Activated CD4-positive, alpha-beta T cell treated with anti-CD3 and anti-CD28 coated beads for 4 hours (primary cell): ENCODE measurements around the gene BBS9.

Experiments
- DNase-seq, 2 donors: peaks; one replicate each; pipeline ENCODE4 v3.0.0-alpha.2; 2020

BBS9 gene

DNA sequence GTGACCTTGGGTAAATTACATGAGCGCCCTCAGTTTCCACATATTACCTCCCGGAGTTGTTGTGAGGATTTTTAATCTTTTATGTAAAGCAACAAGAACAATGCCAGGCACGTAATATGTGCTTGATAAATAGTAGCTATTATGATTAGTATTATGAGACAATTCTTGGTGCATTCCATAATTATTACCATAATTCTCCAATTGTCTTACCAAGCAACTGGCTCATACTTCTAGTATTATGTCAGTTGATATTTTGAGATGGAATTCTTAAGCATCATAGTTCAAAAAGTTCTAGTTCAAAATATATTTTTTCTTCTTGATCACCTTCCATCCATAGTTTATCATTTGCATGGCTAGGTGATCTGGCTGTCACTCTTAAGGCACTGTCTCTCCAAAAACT is 259.0 kb downstream of the BBS9 start:
- DNase-seq, result no peak

DNA sequence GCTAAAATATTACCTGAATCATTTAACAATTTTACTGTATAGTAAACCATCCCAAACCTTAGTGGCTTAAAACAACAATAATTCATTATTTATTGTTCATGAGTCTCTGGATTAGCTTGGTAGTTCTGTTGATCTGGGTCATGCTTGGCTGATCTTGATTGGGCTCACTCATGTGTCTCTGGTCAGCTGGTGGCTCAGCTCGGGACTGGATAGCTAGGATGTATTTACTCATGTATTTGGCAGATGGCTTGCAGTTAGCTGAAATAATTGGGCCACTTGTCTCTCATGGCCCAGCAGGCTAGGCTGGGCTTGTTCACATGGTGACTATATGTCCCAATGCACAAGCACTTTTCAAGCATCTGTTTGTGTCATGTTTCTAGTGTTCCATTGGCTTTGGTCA is 262.8 kb downstream of the BBS9 start:
- no peak for DNase-seq

DNA sequence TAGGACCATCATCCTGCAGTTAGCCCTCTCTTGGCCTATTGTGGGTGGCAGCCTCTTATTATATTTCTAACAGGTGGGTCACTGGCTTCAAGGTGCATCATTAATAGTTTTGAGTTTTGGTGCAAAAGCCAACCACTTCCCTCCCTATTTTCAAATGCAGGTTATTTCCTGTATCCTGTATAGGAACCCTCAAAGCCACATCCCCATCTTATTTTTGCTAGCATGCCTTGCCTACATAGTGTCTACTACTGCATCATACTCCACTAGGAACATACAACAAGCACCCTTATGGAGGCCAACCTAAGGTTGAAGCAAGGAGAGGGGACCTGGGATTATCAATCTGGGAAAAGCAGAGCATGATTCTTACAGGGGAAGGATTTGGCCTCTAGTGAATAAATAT is 264.4 kb downstream of the BBS9 start:
- DNase-seq, result no peak

DNA sequence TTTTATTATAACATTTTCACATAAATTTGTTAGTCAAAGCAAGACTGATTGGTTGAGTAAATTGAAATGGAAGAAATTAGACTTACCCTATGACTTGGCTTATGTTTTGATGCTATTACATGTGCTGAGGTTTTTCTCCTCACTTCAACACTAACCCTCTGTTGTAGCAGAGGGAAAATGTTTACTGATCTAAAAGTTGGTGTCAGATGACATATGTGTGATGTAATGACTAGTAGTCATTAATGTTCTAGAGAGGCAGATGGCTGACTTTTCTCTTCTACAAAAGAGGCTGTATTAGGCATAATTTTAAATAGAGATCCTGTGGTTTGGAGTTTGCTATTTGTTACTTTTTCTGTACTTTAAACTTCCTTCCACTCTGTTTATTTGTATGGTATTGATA is 266.0 kb downstream of the BBS9 start:
- no peak for DNase-seq

DNA sequence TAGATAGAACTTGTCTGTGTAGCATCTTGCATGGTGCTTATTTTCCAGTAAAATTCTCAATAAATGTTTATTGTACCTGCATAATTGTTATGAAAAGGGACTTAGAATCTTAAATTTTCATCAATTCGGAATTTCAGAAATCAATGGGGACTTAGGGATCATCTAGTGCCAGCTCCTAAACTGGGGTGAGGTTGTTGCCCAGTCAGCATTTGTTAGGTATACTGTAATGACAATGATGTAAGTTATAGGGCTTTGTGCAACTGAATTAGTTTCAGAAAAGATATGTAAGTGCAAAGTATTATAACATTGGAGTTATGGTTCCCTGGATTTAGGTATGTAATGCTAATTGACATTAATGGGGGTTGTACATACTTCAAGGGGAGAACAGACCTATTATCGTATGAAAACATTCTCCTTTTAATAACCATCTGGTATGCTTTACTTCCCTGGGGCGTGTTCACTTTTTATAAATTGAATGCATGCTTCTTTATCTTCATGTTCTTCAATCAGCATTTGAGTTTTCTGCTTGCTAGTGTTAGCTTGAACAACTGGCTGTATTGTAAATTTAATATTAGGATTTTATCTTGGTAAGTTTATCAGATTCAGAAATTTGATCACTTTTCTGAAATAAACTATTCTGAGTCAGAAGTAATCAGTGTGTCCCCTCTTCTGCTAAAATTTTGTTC is 270.3 kb downstream of the BBS9 start:
- DNase-seq, result no peak

DNA sequence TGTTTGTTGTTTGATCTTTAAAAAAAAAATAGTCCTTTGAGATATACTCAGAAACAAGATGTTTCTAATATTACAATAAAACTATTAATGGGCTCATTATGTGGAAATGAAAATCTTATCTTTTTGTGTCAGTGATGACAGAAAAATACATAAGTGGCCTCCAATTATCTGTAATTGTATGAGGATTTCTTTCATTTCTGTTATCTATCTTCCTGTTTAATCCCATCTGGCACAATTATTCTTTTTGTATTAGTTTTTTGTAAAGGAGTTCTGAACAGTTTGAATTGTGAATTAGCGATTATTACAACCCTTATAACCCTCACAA is 270.8 kb downstream of the BBS9 start:
- DNase-seq, result no peak

DNA sequence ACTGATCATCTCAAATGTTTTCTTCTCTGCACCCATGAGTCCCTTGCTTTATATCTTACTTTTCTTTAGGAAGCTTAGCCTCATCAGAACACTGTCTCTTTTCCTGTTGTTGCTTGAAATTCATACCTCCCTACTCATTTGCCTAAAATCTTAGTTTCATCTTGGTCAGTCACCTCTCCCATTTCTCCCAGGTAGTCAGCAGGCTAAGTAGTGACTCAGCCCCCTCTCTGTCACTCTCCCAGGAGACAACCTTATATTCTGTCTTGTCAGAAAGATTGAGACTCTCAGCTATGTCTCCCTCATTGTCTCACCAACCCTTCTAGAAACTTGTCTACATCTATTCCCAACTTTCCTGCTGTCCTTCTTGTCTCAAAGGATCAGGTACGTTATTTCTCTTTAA is 280.9 kb downstream of the BBS9 start:
- DNase-seq, result no peak

DNA sequence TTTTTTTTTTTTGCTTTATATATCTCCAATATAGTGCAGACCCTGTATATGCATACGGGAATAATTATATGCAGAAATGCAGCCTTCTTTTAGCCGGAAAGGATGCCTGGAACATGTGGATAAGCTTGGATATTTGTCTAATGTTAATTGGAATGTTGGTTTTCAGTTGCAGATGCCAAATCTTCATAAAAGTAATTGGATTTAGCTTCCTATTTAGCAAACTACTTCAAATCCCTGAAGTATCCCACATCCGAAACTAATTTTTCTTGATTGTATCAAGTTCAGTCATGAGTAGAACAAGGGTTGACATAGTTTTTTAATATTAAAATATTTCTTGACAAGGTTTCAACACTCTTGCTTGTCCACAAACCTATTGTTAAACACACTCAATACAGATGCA is 281.7 kb downstream of the BBS9 start:
- DNase-seq, result no peak

DNA sequence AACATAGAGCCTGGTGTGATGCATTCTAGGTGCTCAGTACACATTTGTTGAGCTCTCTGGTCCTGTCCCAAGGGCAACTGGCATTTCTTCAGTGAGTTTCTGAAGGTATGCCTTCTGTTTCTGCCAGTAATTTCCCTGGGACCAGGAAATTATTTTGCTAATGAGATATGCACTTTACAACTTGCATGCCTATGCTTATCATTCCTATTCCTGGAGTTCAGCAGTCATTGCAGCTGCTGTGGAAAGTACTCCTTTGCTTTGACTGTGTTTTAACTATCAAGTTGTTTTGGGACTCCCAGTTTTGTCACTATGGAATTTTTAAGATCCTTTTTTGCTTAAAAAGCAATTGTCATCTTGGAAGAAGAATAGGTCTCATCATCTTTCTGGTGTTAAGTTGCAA is 283.0 kb downstream of the BBS9 start:
- DNase-seq, result no peak

DNA sequence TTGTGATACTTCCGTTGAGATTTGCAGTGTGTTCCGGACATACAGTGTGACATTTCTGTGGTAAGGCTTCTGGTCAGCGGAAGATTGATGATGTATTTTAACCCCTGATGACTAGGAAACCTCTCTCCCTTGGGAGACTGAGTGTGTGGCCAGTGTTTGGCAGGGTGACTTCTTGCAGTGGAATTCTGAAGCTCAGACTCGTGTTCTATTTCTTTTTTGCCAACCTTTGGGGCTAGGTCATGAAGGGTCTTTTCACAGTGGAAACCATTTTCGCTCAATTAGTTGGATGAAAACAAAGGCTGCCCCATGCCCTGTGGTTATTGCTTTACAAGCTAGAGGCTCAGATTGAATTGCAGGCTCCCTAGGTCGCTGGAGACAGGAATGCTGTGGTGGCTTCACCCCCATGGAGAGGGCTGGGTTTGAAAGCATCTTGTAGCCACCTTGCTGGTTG is 288.9 kb downstream of the BBS9 start:
- DNase-seq, result no peak

DNA sequence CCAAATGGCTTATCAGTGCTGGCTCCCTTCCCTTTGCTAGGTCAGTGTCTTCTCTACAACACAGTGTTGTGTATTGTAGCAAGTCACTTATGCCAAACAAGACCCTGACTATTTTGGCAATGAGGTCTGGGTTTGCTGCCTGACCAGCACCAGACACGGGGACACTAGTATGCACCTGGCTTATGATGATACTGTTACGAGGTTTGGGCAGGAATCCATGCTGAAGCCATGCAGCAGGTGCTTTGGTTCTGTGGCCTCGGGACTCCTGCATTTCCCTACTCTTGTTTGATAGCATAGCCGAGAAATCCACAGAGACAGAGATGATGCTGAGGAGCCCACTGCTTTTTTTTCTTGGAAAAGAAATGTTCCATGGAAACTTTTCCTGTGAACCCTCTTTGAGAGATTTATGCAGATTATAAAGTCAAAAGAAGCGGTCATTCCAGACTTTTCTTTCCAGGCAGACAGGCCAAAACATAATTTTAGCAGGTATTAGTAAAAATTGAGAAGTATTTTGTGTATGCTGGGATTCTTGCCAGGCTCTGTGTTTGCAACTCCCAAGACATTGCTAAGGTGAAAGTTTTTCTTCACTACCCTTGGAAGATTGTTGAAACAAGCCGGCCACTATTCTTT is 291.1 kb downstream of the BBS9 start:
- DNase-seq, result no peak

DNA sequence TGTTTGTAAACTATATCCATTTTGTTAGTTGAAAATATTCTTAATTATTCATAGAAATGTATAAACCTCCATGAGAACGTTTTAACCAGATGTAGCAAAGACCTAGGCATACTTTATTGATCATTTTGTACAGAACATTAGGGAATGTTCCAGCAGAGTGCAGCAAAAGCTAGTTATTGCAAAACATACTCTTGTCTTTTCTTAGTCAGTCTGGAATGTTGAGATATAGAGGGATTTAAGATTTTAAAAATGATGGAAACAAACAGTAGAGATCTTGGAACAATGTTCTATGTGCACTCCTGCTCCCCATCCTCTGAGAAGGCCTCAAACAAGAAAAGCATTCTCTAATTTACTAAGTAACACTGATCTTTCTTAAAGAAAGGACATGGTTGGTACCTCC is 292.1 kb downstream of the BBS9 start:
- no peak for DNase-seq

DNA sequence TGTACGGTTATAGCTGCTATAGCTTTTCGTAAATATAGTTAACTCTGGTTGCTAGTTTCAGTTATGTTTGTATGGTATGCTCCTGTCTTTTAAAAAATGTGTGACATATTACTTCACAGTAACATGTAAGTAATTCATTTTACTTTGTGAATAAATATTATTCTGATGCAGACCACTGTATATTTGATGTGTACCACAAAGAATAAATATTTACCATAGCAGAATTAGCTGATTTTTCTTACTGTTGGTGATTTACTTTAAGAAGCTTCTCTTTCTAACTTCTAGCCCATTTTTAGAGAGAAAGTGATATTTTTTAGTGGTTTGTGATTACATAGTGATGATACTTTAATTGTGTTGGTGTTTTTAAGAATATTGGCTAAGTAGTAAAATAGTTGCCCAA is 292.8 kb downstream of the BBS9 start:
- no peak for DNase-seq

DNA sequence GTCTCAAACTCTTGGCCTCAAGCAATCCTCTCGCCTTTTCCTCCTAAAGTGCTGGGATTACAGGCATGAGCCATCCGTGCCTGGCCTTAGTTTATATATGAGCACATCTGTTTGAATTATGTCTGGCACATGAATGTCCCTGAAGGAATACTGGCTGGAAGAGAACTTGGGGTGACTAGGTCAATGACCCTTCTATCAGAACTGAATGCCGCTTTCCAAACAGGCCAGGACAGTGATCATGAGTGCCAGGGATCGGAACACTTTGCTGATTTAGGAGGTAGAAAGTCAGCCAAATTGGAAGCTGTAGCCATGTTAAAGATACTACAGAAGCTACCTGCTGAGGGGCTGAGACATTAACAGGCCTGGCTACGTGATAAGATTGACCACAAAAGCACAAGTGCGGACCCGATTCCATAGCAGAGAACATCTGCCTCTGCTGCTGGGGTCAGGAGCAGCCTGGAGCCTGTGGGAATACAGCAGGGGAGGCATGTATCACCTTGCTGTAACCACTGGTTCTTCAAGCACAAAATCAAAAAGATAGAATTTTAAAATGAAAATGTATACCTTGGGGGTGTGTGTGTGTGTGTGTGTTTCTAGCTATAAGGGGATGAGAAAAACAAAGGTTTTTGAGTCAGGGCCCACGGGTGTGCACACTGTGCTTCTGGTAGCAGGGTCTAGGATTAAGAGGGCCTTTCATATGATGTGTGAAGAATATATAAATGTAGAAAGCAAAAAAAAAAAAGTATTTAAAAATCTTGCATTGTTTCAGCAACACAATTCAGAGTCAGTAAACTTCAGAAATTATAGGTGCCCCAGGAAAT is 293.7 kb downstream of the BBS9 start:
- DNase-seq, result no peak

DNA sequence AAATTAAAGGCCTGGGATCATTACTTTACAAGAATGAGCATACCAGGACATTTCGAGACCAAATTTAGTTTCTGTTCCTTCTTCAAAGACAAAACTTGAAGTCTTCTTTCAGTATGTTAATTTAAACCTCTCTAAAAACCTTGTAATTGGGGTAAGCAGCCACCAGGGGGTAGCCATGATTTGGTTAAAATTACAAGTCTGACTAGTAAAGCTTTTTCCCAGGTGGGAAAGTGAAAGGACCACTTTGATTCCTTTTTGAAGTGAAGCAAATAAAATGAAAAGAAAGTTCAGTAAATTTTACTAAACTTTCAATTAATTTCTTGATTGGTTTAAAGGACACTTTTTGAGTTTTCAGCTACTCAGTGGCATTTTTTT is 294.3 kb downstream of the BBS9 start:
- DNase-seq, result peak in 1 of 2 donors; percentile 1

DNA sequence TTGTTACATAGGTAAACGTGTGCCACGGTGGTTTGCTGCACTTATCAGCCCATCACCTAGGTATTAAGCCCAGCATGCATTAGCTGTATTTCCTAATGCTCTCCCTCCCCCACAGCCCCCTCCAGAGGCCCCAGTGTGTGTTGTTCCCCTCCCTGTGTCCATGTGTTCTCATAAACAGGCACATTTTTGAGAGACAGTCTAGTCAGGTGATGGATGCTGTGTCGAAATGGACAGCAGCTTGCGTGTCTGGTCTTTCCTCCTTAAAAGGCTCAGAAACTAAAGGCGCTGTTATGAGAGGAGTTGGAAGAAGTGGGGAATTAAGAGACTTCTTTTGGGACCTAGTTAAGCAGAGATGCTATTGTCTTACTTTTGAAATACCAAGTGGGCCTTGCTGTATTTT is 296.0 kb downstream of the BBS9 start:
- no peak for DNase-seq

DNA sequence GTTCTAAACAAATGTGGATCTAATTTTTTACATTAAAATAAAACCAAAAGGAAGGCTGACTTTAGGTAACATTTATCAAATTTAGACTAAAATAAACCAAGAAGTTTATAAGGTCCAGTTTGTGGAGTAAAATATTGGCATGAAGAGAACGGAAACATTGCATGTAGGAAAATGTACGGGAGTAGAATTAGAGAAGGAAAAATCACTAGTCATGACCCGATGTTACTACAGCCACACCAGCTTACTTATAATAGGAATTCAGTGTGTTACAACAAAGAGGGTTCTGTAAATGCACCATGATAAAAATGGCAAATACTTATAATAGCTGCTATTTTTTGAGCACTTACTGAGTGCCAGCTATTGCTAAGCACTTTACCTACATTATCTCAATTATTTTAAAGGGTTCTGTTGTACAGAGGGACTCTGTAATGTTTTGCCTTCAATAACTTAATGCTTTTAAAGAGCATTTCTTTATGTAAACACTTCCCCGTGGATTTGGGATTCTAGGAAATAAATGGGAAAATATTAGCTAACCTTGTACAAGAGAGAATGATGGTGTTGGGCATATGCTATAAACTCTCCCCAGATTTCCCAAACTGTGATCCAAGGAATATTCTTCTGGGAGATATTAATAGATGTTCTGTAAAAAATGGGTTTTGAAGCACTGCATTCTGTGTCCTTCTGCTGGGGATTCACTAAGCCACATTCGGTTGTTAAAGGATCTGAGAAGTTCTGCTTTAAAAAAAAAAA is 296.7 kb downstream of the BBS9 start:
- no peak for DNase-seq

DNA sequence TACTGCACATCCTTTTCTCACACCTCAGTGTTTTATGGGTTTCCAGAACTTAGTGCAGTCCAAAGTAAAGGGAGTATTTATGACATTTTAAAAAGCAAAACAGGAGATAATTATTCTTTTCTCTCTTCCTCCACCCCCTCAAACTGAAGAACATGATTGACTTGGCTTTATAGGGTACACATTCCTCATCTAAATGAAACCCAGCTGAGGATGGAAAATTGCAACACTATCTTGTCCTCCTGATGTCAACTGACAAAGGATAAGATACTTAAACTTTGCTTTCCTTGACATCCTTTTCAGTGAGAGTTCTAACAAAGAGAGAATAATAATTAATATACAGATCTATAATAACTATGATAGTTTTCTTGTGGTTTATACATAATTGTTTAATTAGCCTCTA is 299.1 kb downstream of the BBS9 start:
- no peak for DNase-seq

DNA sequence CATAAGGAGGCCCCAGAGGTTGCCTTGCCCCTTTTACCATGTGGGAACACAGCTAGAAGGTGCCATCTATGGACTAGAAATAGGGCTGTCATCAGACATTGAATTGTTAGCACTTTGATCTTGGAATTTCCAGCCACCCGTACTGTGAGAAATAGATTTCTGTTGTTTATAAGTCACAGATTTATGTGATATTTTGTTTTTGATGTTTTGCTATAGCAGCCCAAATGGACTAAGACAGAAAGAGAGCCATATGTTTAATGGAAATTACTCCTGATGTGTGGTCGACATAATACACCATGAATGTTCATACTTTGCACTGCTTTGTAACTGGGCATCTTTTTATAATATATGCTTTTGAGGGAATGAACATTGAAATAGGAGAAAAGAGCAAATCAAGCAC is 302.2 kb downstream of the BBS9 start:
- no peak for DNase-seq

DNA sequence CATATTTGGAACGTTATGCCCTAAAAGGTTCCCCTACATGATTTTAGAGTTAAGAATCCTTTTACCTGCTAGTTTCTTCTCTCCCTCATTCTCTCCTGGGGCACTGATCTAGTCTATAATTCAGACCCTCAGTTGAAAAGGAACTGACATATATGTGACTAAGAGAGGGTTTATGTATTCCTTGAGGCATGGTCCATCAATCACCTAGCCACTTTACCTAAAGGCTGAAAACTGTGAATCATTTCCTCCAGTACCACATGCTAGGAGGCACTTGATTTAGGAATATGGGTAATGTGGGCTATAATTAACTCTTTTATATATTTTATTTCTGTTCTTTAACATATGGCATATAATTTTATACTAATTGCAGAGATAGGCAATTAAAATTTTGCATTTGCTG is 303.5 kb downstream of the BBS9 start:
- no peak for DNase-seq

DNA sequence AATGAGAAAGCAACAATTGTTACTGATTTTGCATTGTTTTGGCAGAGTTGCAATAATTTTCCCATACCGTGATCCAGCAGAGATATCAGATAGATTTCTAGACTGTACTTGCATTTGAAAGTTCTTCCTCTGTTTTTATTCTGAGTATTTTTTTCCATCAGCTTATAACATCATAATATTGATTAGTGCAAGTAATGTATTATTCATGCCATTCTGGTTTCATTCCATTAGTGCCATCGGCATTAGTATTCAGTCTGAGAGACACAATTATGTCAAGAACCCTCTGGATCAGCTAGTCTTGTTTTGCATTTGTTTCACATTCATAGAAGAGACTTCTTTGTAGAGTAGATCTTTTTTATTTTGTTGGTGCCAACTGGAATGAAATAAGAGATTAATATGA is 304.0 kb downstream of the BBS9 start:
- DNase-seq, result no peak

DNA sequence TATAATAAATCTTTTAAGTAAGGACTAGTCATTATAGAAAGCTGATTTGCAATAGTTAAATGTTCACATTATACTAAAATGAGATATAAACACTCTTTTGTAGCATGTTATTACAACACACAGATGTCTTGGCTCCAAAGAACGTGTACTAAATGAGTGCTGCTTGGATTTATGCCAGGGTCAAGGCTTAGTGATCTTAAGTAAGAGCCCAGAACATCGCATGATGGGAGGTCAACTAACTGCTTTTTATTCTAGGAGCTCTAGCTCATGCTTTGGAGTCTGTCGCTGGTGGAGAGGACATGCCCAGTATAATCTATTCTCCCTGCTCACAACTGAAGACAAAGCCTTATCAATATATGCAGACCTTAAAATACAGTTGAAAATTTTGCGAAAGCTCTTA is 315.1 kb downstream of the BBS9 start:
- no peak for DNase-seq

DNA sequence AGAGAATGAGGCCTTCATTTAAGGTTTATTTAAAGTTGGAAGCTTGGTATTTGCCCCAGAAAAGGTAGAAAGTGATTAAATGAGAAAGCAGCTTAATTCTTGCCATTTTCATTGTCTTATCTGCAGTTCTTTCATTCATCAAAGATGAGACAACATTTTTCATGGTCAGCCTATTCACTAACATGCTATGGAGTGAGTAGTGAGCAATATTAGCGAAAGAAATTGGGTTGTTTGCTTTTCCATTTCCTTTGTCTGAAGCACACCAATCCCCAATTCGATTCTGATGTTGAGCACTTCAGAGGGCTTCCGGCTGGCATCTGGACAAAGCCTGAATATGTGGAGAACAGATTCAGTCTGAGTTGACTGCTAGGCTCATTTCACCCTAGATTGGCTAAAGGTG is 317.2 kb downstream of the BBS9 start:
- DNase-seq, result no peak

DNA sequence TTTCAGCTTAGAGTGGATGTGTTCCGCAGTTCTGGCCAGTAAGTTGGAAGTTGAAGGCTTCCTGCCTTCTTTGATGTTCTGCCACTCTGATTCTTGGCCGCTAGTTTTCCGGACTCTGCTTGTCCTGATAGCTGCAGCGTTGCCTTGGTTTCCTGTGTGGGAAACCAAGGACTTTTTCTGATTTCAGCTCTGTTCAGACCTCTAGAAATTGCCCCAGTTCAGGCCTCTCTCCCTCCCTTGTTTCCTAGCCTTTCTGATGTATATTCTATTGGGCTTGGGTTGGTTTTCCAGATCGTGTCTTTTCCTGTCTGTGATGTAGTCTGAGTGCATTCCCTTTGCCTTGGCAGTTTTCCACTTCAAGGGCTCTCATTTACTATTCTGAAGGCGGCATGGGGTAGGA is 318.7 kb downstream of the BBS9 start:
- no peak for DNase-seq
